GM23338 (cell line): ENCODE results near the gene TPMT. TPM values are rescaled to one million over a fixed set of nuclear protein-coding genes. Genes with fewer than 3 reads are reported as not detected.

Experiments
- ATAC-seq: fragments of 200-7000 bp; cut with Tn5 transposase; 3 replicates; pipeline ENCODE4 v1.9.1; 2020
- DNase-seq: peaks from one replicate; pipeline ENCODE4 v3.0.0-alpha.2; 2015; ENCODE audit warnings: low spot score
- H2AFZ ChIP-seq: fragments of 200-600 bp; sonication (generic); 2 replicates; pipeline ENCODE4 v1.8.0; 2016; ENCODE audit warnings: antibody characterized with exemption, mild to moderate bottlenecking, moderate library complexity
- H3F3A ChIP-seq: fragments of 200-600 bp; sonication (generic); replicated peaks from 2 replicates; pipeline ENCODE4 v1.8.0; 2017; ENCODE audit warnings: antibody characterized with exemption, mixed run types, low read depth
- H3K27ac ChIP-seq: fragments of 200-600 bp; sonication (generic); 2 replicates; pipeline ENCODE4 v1.6.1; 2016; ENCODE audit warnings: low read depth
- H3K27me3 ChIP-seq: fragments of 200-600 bp; sonication (generic); 2 replicates; pipeline ENCODE4 v1.8.0; 2016; ENCODE audit warnings: mild to moderate bottlenecking, mixed run types, moderate library complexity; ENCODE audit not compliant: insufficient read depth
- H3K36me3 ChIP-seq: fragments of 200-600 bp; sonication (generic); 2 replicates; pipeline ENCODE4 v1.8.0; 2016; ENCODE audit warnings: mild to moderate bottlenecking; ENCODE audit not compliant: insufficient read depth
- H3K4me1 ChIP-seq: fragments of 200-600 bp; sonication (generic); 2 replicates; pipeline ENCODE4 v1.8.0; 2016; ENCODE audit warnings: mild to moderate bottlenecking, moderate library complexity; ENCODE audit not compliant: insufficient read depth
- H3K4me2 ChIP-seq: fragments of 200-600 bp; sonication (generic); 2 replicates; pipeline ENCODE4 v1.7.1; 2017; ENCODE audit warnings: mixed run types
- H3K4me3 ChIP-seq: fragments of 200-600 bp; sonication (generic); 2 replicates; pipeline ENCODE4 v1.6.1; 2016; ENCODE audit warnings: mixed run types
- H3K79me2 ChIP-seq: fragments of 200-600 bp; sonication (generic); replicated peaks from 2 replicates; pipeline ENCODE4 v1.8.0; 2017; ENCODE audit warnings: mild to moderate bottlenecking; ENCODE audit not compliant: insufficient read depth
- H3K9me2 ChIP-seq: fragments of 200-600 bp; sonication (generic); 2 replicates; pipeline ENCODE4 v1.8.0; 2017; ENCODE audit not compliant: insufficient read depth
- H4K20me1 ChIP-seq: fragments of 200-600 bp; sonication (generic); replicated peaks from 2 replicates; pipeline ENCODE4 v1.8.0; 2017; ENCODE audit warnings: mild to moderate bottlenecking; ENCODE audit not compliant: insufficient read depth
- H3K27ac Mint-ChIP-seq: 2 replicates; pipeline ENCODE4 v1.8.0; 2020; ENCODE audit warnings: inconsistent platforms, mild to moderate bottlenecking, moderate library complexity, mixed read lengths
- H3K27me3 Mint-ChIP-seq: 3 replicates; pipeline ENCODE4 v1.8.0; 2022; ENCODE audit warnings: low read depth, mild to moderate bottlenecking, moderate library complexity, mixed read lengths, inconsistent platforms; ENCODE audit not compliant: insufficient read depth, poor library complexity
- H3K36me3 Mint-ChIP-seq: 3 replicates; pipeline ENCODE4 v1.8.0; 2021; ENCODE audit warnings: low read depth, mild to moderate bottlenecking, inconsistent platforms, moderate library complexity, mixed read lengths
- H3K4me1 Mint-ChIP-seq: 3 replicates; pipeline ENCODE4 v1.8.0; 2020; ENCODE audit warnings: mild to moderate bottlenecking, inconsistent platforms, mixed read lengths
- H3K4me3 Mint-ChIP-seq: 3 replicates; pipeline ENCODE4 v1.8.0; 2021; ENCODE audit warnings: moderate library complexity, mild to moderate bottlenecking, inconsistent platforms, mixed read lengths
- H3K9me3 Mint-ChIP-seq: 3 replicates; pipeline ENCODE4 v1.8.0; 2020; ENCODE audit warnings: moderate library complexity, mild to moderate bottlenecking, inconsistent platforms, mixed read lengths
- ETS1 ChIP-seq: IDR thresholded peaks from 2 replicates; pipeline ENCODE4 v1.6.1; 2016; ENCODE audit warnings: antibody characterized with exemption
- EZH2 ChIP-seq: fragments of 200-600 bp; sonication (generic); IDR thresholded peaks from one replicate; pipeline ENCODE4 v1.8.0; 2017; ENCODE audit warnings: antibody characterized with exemption, mild to moderate bottlenecking, low read depth; ENCODE audit not compliant: unreplicated experiment
- JUNB ChIP-seq: IDR thresholded peaks from one replicate; pipeline ENCODE4 v1.6.1; 2016; ENCODE audit warnings: antibody characterized with exemption; ENCODE audit not compliant: unreplicated experiment
- NANOG ChIP-seq: IDR thresholded peaks from 2 replicates; pipeline ENCODE4 v1.6.1; 2016; ENCODE audit warnings: antibody characterized with exemption, borderline replicate concordance
- POLR2AphosphoS5 ChIP-seq: IDR thresholded peaks from 2 replicates; pipeline ENCODE4 v1.6.1; 2016; ENCODE audit warnings: antibody characterized with exemption, low read depth
- REST ChIP-seq: IDR thresholded peaks from one replicate; pipeline ENCODE4 v1.6.1; 2018; ENCODE audit warnings: antibody characterized with exemption; ENCODE audit not compliant: unreplicated experiment
- STAT1 ChIP-seq: IDR thresholded peaks from one replicate; pipeline ENCODE4 v1.6.1; 2016; ENCODE audit warnings: antibody characterized with exemption; ENCODE audit not compliant: unreplicated experiment
- ZNF114 ChIP-seq: fragments of 250-450 bp; sonication (Bioruptor Pico); IDR thresholded peaks from 2 replicates; pipeline ENCODE4 v1.5.0; 2020; ENCODE audit warnings: mild to moderate bottlenecking, moderate library complexity
- ZNF331 ChIP-seq: fragments of 250-450 bp; sonication (Bioruptor Pico); IDR thresholded peaks from 2 replicates; pipeline ENCODE4 v1.5.0; 2020; ENCODE audit warnings: low read depth, mild to moderate bottlenecking, moderate library complexity
- ZNF462 ChIP-seq: fragments of 250-450 bp; sonication (Bioruptor Pico); IDR thresholded peaks from 2 replicates; pipeline ENCODE4 v1.5.0; 2020; ENCODE audit warnings: mild to moderate bottlenecking, moderate library complexity
- polyA plus RNA-seq: library from polyadenylated mRNA; unstranded; fragments of >200 nt; fragmentation: Nextera tagmentation; extraction: Ambion mirVana; gene quantifications from 2 replicates; pipeline ENCODE4 v1.2.1, GENCODE V29; 2016
- total RNA-seq: library from RNA; depleted of rRNA; stranded (reverse); fragments of >200 nt; shearing (Covaris generic); gene quantifications from 2 replicates; pipeline ENCODE4 v1.2.3, GENCODE V29; 2014

Gene TPMT
- total and polyA plus RNA-seq, 2 experiments from 2014 or later: 19.5 to 21.6 TPM

DNA sequence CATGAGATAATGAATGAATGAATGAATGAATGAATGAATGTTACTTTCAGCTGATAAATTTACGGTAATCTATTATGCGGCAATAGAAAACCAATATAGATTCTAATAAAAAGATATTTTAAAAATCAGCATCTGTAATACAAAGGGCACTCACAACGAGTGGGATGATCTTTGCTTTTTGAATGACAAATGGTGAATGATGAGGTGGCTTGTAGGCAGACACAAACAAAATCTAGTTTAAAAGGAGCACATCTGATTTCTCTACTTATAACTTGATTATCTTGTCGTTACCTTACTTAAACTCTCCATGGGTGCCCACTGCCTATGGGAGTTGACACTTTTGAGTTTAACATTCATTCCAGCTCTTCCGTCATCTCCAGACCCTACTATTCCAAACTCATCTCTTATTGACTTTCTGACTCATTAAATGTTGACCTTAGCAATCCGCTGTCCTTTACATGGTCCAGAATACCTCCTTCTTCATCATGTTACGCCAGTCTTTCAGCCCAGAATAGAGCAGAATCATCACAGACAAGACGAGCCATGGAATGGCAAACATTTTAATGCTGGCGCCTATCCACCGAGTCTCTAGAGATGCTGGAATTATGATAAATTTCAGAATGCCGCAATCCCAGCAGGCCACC lies 73.7 kb downstream of the TPMT start:
- Histone ChIP-seq H3K9me2 (no peaks in the 10 kb centered on the region; the same call in 1 of the 2 replicates), H3K79me2 (no peaks in the 10 kb centered on the region), H3K27me3 (no peaks in the 10 kb centered on the region), H3K4me1 (no peaks in the 10 kb centered on the region), H4K20me1 (no peaks in the 10 kb centered on the region), H2AFZ (no peak overlapping the region), H3K4me2 (no peak overlapping the region), H3K4me3 (no peak overlapping the region), H3K36me3 (no peaks in the 10 kb centered on the region), H3F3A (no peaks in the 10 kb centered on the region), H3K27ac (no peak overlapping the region)
- Mint-ChIP-seq H3K27ac (no peak overlapping the region), H3K4me3 (no peak overlapping the region), H3K9me3 (peaks cover 2% of the 10 kb centered on the region; the same call in 1 of the 3 replicates), H3K27me3 (no peaks in the 10 kb centered on the region), H3K4me1 (no peaks in the 10 kb centered on the region; the same call in 2 of the 3 replicates), H3K36me3 (no peaks in the 10 kb centered on the region)
- TF ChIP-seq EZH2 (no peak), NANOG (no peak), REST (no peak), ZNF462 (CRISPR knock-in tag) (no peak), ETS1 (no peak), STAT1 (no peak), JUNB (no peak), ZNF114 (CRISPR knock-in tag) (no peak), ZNF331 (no peak), POLR2AphosphoS5 (no peak)
- no peak for DNase-seq
- no peak for ATAC-seq
